Cardiac muscle cell (in vitro differentiated cells and primary cell): ENCODE data around the gene PUS10. TPM values are rescaled to one million over a fixed set of nuclear protein-coding genes. Genes with fewer than 3 reads are reported as not detected.
"Not testable (repeated sequence)": the region's sequence is repeated elsewhere in the genome, so short reads cannot be mapped to it uniquely, and the experiment has no call there.

Experiments
- DNase-seq, 2 donors: peaks; one replicate each; pipeline versions ENCODE4 v3.0.0 to v3.0.0-alpha.2; 2010 to 2017; ENCODE audit warnings: low read depth in 1 of 2, low spot score in 1 of 2
- H3K27ac ChIP-seq: fragments of 200-600 bp; sonication (generic); 2 replicates; pipeline ENCODE4 v1.5.1; 2016
- H3K27me3 ChIP-seq: fragments of 200-600 bp; sonication (generic); 2 replicates; pipeline ENCODE4 v1.6.0; 2016; ENCODE audit warnings: control low read depth
- H3K36me3 ChIP-seq: fragments of 200-600 bp; sonication (generic); 2 replicates; pipeline ENCODE4 v1.5.1; 2016; ENCODE audit warnings: control low read depth
- H3K4me1 ChIP-seq: fragments of 200-600 bp; sonication (generic); 2 replicates; pipeline ENCODE4 v1.8.1; 2017; ENCODE audit warnings: low read depth, mild to moderate bottlenecking, mixed run types
- H3K4me3 ChIP-seq: fragments of 200-600 bp; sonication (generic); 2 replicates; pipeline ENCODE4 v1.5.1; 2016; ENCODE audit warnings: mild to moderate bottlenecking
- H3K9me3 ChIP-seq: fragments of 200-600 bp; sonication (generic); 2 replicates; pipeline ENCODE4 v1.5.1; 2017; ENCODE audit warnings: low read depth, mild to moderate bottlenecking, control low read depth
- CTCF ChIP-seq: IDR thresholded peaks from 2 replicates; pipeline ENCODE4 v1.5.1; 2012; ENCODE audit warnings: low read depth, mild to moderate bottlenecking, low read length
- polyA plus RNA-seq: library from polyadenylated mRNA; unstranded; fragments of >200 nt; fragmentation: Nextera tagmentation; extraction: Ambion mirVana; gene quantifications from 2 replicates; pipeline ENCODE4 v1.2.1, GENCODE V29; 2016
- total RNA-seq: library from RNA; depleted of rRNA; stranded (reverse); fragments of >200 nt; gene quantifications from 2 replicates; pipeline ENCODE4 v1.2.3, GENCODE V29; 2016

Gene PUS10
- total and polyA plus RNA-seq, 2 experiments from 2014 or later: 3.0 to 8.9 TPM

DNA sequence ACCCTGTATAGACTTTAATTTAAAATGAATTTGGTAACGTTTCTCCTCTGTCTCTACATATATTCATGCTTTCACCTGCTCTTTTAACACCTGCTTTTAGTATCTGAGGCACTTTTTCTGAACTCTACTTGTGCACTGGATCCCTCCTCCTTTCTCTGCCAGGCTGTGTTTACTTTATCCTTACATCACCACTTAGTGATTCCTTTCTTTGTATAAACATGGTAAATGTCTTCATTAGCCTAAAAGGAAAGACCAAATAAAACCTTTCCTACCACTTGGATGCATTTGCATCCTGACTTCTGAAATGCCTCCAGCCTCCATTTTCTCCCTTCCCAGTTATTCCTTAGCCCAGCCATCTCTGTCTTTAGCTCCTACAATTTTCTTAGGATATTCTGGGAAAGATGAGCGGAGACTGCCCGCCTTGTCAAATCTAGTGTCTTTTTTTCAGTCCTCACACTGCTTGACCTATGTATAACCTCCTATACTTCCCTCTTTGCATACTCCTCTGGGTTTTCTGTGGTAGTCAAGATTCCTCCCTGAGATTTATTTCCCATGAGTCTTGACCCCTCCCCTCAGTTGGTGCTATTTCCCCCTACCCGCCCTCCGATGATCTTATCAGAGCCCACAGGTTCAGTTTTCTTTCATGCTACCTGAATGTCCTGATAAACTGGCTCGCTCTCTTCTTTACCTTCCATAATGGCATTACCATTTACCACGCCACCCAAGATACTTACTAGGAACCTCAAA, 91.9 kb downstream of the PUS10 start:
- H3K4me3 ChIP-seq: no peak overlapping the region
- no peaks in the 10 kb centered on the region for H3K4me1 ChIP-seq
- peak overlapping the region; percentile 3 for H3K27ac ChIP-seq
- no peaks in the 10 kb centered on the region for H3K27me3 ChIP-seq
- DNase-seq: no peak
- no peak for TF ChIP-seq CTCF
- H3K9me3 ChIP-seq: no peaks in the 10 kb centered on the region
- H3K36me3 ChIP-seq: peaks cover 32% of the 10 kb centered on the region

DNA sequence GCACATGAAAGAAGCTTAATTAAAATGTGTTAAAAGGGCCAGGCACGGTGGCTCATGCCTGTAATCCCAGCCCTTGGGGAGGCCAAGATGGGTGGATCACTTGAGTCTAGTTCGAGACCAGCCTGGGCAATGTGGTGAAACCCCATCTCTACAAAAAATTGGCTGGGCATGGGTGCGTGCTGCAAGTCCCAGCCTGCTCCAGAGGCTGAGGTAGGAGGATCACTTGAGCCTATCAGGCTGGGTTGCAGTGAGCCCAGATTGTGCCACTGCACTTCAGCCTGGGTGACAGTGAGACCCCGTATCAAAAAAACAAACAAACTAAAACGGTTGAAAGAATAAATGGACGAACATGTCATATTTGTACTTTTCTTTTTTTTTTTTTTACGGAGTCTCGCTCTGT, 110.7 kb downstream of the PUS10 start:
- H3K27me3 ChIP-seq: no peaks in the 10 kb centered on the region
- no peaks in the 10 kb centered on the region for H3K4me1 ChIP-seq
- peaks cover 4% of the 10 kb centered on the region for H3K36me3 ChIP-seq
- no peak for DNase-seq
- no peak overlapping the region for H3K4me3 ChIP-seq
- H3K27ac ChIP-seq: no peak overlapping the region
- TF ChIP-seq CTCF: no peak
- no peaks in the 10 kb centered on the region for H3K9me3 ChIP-seq

DNA sequence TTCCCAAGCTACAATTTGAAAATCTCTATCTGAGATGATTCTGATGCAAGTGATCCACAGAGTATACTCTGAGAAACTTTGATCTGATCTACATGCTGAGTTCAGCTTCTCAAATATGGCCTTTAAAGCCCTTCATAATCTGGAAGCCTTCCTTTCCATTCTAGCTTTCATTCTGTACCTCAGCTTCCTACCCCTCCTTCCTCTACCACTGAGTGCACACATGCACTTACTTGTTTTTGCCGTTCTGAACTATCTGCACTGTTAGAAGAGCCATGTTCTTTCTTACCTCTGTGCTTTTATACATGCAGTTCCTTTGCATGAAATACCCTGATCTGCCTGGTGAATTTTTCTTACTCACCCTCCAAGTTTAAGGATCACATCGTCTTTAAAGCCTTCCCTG, 111.7 kb downstream of the PUS10 start:
- no peak overlapping the region for H3K4me3 ChIP-seq

DNA sequence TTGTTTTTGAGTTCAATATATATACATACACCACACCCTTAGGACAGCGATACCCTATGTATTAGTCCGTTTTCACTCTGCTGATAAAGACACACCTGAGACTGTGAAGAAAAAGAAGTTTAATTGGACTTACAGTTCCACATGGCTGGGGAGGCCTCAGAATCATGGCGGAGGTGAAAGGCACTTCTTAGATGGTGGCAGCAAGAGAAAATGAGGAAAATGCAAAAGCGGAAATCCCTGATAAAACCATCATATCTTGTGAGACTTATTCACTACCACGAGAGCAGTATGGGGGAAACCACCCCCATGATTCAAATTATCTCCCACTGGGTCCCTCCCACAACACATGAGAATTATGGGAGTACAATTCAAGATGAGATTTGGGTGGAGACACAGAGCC, 112.2 kb downstream of the PUS10 start:
- H3K4me1 ChIP-seq, H3K4me3 ChIP-seq, H3K9me3 ChIP-seq, H3K27ac ChIP-seq, DNase-seq, H3K27me3 ChIP-seq: not testable (repeated sequence)
- H3K36me3 ChIP-seq: peaks cover 12% of the 10 kb centered on the region

More for the DNA sequence above, 111.7 kb downstream of the PUS10 start:
- Histone ChIP-seq H3K9me3 (no peaks in the 10 kb centered on the region), H3K4me1 (no peaks in the 10 kb centered on the region), H3K36me3 (peaks cover 10% of the 10 kb centered on the region), H3K27me3 (no peaks in the 10 kb centered on the region), H3K27ac (no peak overlapping the region)
- no peak for TF ChIP-seq CTCF
- DNase-seq: no peak

GRCh38 chr2:60901296-60901695, 116.8 kb downstream of the PUS10 start:
- not testable (repeated sequence) for H3K4me3 ChIP-seq, H3K27ac ChIP-seq, H3K4me1 ChIP-seq, DNase-seq, H3K27me3 ChIP-seq, H3K9me3 ChIP-seq
- H3K36me3 ChIP-seq: peaks cover 23% of the 10 kb centered on the region

- no peak for TF ChIP-seq CTCF
Observed at GRCh38 chr2:60899892-60900249, 118.2 kb downstream of the PUS10 start.

More at GRCh38 chr2:60899892-60900249, 118.2 kb downstream of the PUS10 start:
- DNase-seq: no peak
- Histone ChIP-seq H3K9me3 (no peaks in the 10 kb centered on the region), H3K4me1 (no peaks in the 10 kb centered on the region), H3K27ac (no peak overlapping the region), H3K27me3 (no peaks in the 10 kb centered on the region), H3K4me3 (no peak overlapping the region), H3K36me3 (peaks cover 28% of the 10 kb centered on the region)
